GM12872 (cell line): Measurements from ENCODE around the gene TTLL13.

Experiments used
- CTCF ChIP-seq: IDR thresholded peaks from 3 replicates; pipeline ENCODE4 v1.5.1; 2011; ENCODE audit warnings: low read depth, mild to moderate bottlenecking, low read length, moderate library complexity; ENCODE audit not compliant: insufficient read depth

TTLL13 gene

DNA sequence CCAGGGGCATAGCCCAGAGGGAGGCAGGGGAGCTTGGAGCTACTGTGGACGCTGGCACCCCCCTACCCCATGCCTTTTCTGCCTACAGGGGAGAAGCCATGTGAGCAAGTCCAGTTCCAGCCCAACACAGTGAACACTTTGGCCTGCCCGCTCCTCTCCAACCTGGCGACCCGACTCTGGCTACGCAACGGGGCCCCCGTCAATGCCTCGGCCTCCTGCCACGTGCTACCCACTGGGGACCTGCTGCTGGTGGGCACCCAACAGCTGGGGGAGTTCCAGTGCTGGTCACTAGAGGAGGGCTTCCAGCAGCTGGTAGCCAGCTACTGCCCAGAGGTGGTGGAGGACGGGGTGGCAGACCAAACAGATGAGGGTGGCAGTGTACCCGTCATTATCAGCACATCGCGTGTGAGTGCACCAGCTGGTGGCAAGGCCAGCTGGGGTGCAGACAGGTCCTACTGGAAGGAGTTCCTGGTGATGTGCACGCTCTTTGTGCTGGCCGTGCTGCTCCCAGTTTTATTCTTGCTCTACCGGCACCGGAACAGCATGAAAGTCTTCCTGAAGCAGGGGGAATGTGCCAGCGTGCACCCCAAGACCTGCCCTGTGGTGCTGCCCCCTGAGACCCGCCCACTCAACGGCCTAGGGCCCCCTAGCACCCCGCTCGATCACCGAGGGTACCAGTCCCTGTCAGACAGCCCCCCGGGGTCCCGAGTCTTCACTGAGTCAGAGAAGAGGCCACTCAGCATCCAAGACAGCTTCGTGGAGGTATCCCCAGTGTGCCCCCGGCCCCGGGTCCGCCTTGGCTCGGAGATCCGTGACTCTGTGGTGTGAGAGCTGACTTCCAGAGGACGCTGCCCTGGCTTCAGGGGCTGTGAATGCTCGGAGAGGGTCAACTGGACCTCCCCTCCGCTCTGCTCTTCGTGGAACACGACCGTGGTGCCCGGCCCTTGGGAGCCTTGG is 21.3 kb upstream of the TTLL13 start:
- no peak for TF ChIP-seq CTCF

DNA sequence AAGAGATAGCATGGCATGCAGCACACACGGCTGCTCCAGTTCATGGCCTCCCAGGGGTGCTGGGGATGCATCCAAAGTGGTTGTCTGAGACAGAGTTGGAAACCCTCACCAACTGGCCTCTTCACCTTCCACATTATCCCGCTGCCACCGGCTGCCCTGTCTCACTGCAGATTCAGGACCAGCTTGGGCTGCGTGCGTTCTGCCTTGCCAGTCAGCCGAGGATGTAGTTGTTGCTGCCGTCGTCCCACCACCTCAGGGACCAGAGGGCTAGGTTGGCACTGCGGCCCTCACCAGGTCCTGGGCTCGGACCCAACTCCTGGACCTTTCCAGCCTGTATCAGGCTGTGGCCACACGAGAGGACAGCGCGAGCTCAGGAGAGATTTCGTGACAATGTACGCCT is 20.4 kb upstream of the TTLL13 start:
- TF ChIP-seq CTCF, result no peak

DNA sequence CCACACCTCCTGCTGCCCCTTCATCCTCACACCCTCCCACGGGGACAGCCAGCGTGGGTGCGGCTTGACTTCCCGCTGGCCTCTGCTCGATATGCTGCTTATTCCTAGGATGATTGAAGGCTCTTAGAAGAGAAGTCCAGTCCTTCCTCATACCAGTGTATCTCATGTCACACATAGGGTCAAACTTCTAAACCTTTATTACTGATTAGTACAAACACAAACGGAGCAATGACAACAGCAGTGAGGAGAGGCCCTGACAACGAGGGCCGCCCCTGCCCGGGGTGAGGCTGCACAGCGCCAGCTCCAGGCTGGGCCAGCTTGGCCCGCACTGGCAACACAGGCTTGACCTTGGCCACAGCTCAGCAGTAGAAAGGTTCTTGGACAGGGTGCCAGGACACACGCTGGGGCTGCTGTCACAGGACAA is 19.3 kb upstream of the TTLL13 start:
- TF ChIP-seq CTCF, result no peak

DNA sequence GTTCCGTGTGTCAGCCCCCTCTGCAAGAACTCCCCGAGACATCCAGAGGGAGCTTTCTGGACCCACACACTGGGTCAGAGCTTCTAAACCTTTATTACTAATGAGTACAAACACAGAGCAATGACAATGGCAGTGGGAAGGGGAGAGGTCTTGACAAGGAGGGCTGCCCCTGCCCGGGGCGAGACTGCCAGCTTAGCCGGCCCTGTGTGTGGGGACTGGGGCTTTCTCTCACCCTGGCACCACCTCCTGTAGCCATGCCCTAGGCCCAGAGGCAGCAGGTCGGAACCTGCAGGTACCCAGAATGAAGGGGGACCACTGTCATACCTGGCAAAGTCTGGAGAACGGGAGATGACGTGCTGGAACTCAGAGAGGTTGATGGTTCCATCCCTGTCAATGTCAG is 18.7 kb upstream of the TTLL13 start:
- TF ChIP-seq CTCF, result no peak

GRCh38 chr15:90231028-90232017 is 18.0 kb upstream of the TTLL13 start:
- no peak for TF ChIP-seq CTCF

GRCh38 chr15:90232196-90232595 is 17.2 kb upstream of the TTLL13 start:
- TF ChIP-seq CTCF, result no peak

DNA sequence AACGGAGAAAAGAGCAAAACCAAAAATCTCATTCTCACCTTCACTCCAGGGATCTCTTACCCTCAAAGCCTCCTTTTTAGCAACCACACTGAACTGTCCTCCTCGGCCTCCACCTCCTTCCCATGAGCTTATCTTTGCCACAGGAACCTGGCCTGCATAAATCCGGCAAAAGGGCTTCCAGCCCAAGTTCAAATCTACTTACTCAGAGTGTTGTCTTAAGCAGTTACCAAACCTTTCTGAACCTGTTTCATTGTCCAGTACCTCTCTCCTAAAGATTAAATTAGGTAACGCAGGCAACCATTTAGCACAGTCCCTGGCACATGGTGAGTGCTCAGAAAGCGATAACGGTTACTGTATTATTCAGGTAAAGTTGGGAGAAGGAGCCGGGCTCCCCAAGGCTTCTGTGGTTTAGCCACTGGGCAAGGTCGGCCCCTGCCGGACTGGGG is 16.4 kb upstream of the TTLL13 start:
- peak; percentile 63 for TF ChIP-seq CTCF
